Esophagus squamous epithelium (tissue), 4 donors: ENCODE data around the gene PRR14L.

Experiments used
- CTCF ChIP-seq, 6 experiments: fragments of 450-650 bp in 4 of 6; fragments of 200-600 bp in 2 of 6; sonication (generic) in 2 of 6; IDR thresholded peaks; one replicate each; pipeline ENCODE4 v1.5.1; 2016 to 2019; ENCODE audit warnings: antibody characterized with exemption in 6 of 6, mild to moderate bottlenecking in 4 of 6, moderate library complexity in 4 of 6
- POLR2A ChIP-seq, 4 donors: fragments of 450-650 bp; IDR thresholded peaks; one replicate each; pipeline ENCODE4 v1.6.1; 2017; ENCODE audit warnings: antibody characterized with exemption in 4 of 4, mild to moderate bottlenecking in 4 of 4, moderate library complexity in 3 of 4

DNA sequence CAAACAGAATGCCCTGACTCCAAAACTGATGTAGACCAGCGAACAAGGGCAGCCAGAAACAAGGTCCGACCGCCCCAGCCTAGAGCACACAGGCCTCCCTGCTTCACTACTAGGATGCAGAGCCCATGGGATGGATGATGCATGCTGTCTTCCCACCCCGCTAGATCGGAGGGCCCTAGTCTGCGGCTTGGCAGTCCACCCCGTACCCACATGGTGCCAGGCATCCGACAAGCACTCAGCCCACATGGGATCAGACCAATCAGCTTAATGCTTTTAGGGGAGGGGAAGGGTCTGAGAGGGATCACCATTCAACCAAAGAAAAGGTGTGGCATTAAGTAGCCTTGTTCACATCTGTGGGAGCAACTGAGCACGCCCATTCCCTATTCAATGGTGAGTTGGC, 118.5 kb downstream of the PRR14L start:
- TF ChIP-seq CTCF (IDR thresholded peaks at IDR 0.05) (no peak), POLR2A (IDR thresholded peaks at IDR 0.05) (no peak)
